ENCODE results near the gene BMF. TPM values are rescaled to one million over a fixed set of nuclear protein-coding genes. Genes with fewer than 3 reads are reported as not detected.

The BMF gene
- total RNA-seq, 2 experiments from 2014 or later: 2.2 to 4.0 TPM

- no peak for DNase-seq
- Mint-ChIP-seq H3K27ac (no peak overlapping the region), H3K9me3 (ENCODE audit: insufficient read depth) (no peaks in the 10 kb centered on the region), H3K36me3 (ENCODE audit: low read depth) (peaks cover 4% of the 10 kb centered on the region), H3K4me3 (no peak overlapping the region), H3K4me1 (ENCODE audit: low read depth) (peaks cover 22% of the 10 kb centered on the region), H3K27me3 (ENCODE audit: low read depth) (no peaks in the 10 kb centered on the region)
- ChIA-PET CTCF (interaction anchor here (1.5 kb wide), 1 partner anchor 23 kb away, joined by 3 read pairs; no protein-coding TSS in a partner anchor), POLR2A (no interaction called here)
- no peak for ATAC-seq
Observed at GRCh38 chr15:40067921-40068624, 40.6 kb downstream of the BMF start.

GRCh38 chr15:40066589-40066988, 42.1 kb downstream of the BMF start:
- POLR2A ChIA-PET: no interaction called here
- peaks cover 4% of the 10 kb centered on the region for H3K36me3 Mint-ChIP-seq (ENCODE audit: low read depth)
- no peak for ATAC-seq
- peaks cover 20% of the 10 kb centered on the region for H3K4me1 Mint-ChIP-seq (ENCODE audit: low read depth)
- no peaks in the 10 kb centered on the region for H3K9me3 Mint-ChIP-seq (ENCODE audit: insufficient read depth)
- CTCF ChIA-PET: interaction anchor here (0.7 to 1.5 kb wide), 5 partner anchors 15 to 380 kb away, joined by 3 to 5 read pairs (median 3); no protein-coding TSS in a partner anchor
- H3K27ac Mint-ChIP-seq: no peak overlapping the region
- no peak for DNase-seq
- H3K27me3 Mint-ChIP-seq (ENCODE audit: low read depth): no peaks in the 10 kb centered on the region
- H3K4me3 Mint-ChIP-seq: no peak overlapping the region

GRCh38 chr15:40065166-40065565, 43.5 kb downstream of the BMF start:
- H3K36me3 Mint-ChIP-seq (ENCODE audit: low read depth): peaks cover 9% of the 10 kb centered on the region

DNA sequence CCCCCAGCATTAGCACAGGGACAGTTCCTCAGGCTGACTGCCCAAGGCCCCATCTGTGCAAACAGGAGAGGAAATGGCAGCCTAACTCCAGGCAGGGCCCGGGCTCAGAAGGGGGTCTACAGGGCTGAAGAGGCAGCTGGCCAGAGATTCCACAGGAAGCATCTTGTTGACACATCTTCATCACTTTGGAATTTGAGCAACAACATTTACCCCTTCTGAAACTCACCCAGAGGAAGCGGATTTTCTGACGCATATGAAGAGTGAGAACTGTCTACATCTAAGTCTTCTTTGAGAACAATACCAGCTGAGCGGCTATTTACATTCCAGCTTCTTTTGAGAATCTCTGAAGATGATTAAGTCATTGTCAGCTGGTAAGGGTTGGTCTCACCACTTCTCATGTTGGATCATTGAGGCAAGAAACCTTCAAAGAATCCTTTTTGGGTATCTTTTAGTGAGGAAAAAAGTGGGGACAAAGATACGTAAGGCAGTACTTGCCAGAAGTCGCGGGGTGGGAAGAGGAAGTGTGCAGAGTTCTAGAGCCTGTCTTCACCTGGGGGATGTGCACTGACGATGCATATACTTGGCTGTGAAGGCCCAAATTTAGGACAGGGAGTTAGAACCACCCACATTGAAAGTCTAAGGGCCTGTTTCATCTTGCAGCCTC, 44.3 kb downstream of the BMF start:
- H3K4me3 Mint-ChIP-seq: no peak overlapping the region
- CTCF ChIA-PET: interaction anchor here (0.8 to 3.1 kb wide), 4 partner anchors 10 to 42 kb away, joined by 3 to 12 read pairs (median 3); no protein-coding TSS in a partner anchor
- H3K4me1 Mint-ChIP-seq (ENCODE audit: low read depth): peaks cover 18% of the 10 kb centered on the region
- DNase-seq (no peak), ATAC-seq (peak; percentile 40)
- POLR2A ChIA-PET: interaction anchor here (0.6 kb wide), 1 partner anchor 377 kb away, joined by 3 read pairs; no protein-coding TSS in a partner anchor
- no peaks in the 10 kb centered on the region for H3K9me3 Mint-ChIP-seq (ENCODE audit: insufficient read depth)
- peak overlapping the region; percentile 60 for H3K27ac Mint-ChIP-seq
- peaks cover 11% of the 10 kb centered on the region for H3K36me3 Mint-ChIP-seq (ENCODE audit: low read depth)
- no peaks in the 10 kb centered on the region for H3K27me3 Mint-ChIP-seq (ENCODE audit: low read depth)

More at GRCh38 chr15:40065166-40065565, 43.5 kb downstream of the BMF start:
- CTCF ChIA-PET: no interaction called here
- peak overlapping the region; percentile 60 for H3K27ac Mint-ChIP-seq
- no peaks in the 10 kb centered on the region for H3K9me3 Mint-ChIP-seq (ENCODE audit: insufficient read depth)
- no peak for ATAC-seq
- no peak overlapping the region for H3K4me3 Mint-ChIP-seq
- H3K27me3 Mint-ChIP-seq (ENCODE audit: low read depth): no peaks in the 10 kb centered on the region
- peaks cover 20% of the 10 kb centered on the region for H3K4me1 Mint-ChIP-seq (ENCODE audit: low read depth)
- POLR2A ChIA-PET: interaction anchor here (0.5 kb wide), 1 partner anchor 25 kb away, joined by 6 read pairs; no protein-coding TSS in a partner anchor
- no peak for DNase-seq

DNA sequence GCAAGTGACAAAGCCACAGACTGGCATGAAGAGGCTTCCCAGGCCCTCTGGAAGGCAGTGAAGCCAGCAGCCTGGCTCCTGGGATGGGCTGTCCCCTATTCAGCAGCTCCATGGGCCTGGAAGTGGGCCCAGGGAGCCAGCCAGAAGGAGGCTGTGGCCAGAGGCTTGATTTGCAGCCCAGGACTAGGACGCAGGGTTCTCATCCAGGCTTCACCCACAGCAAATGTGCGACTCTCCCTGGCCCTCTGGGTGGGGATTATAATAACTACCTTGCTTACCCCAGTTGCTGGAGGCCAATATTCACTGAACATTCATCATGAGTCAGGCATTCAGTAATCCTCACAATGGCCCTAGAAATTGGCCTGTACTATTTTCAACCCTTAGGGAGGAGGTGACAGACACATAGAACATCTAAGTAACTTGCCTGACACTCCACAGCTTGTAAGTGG, 45.1 kb downstream of the BMF start:
- Mint-ChIP-seq H3K36me3 (ENCODE audit: low read depth) (peaks cover 11% of the 10 kb centered on the region), H3K4me3 (no peak overlapping the region), H3K27ac (no peak overlapping the region), H3K27me3 (ENCODE audit: low read depth) (no peaks in the 10 kb centered on the region), H3K9me3 (ENCODE audit: insufficient read depth) (no peaks in the 10 kb centered on the region), H3K4me1 (ENCODE audit: low read depth) (peaks cover 21% of the 10 kb centered on the region)
- DNase-seq: no peak
- ATAC-seq: no peak
- CTCF ChIA-PET: interaction anchor here (0.8 to 3.1 kb wide), 4 partner anchors 9 to 43 kb away, joined by 3 to 12 read pairs (median 3); no protein-coding TSS in a partner anchor
- POLR2A ChIA-PET: interaction anchor here (0.8 kb wide), 1 partner anchor 9 kb away, joined by 3 read pairs; no protein-coding TSS in a partner anchor

- H3K9me3 Mint-ChIP-seq (ENCODE audit: insufficient read depth): no peaks in the 10 kb centered on the region
- ATAC-seq (no peak), DNase-seq (no peak)
- POLR2A ChIA-PET: interaction anchor here (0.6 to 0.8 kb wide), 2 partner anchors 8 to 240 kb away, joined by 3 read pairs; no protein-coding TSS in a partner anchor
- H3K36me3 Mint-ChIP-seq (ENCODE audit: low read depth): peaks cover 11% of the 10 kb centered on the region
- no peaks in the 10 kb centered on the region for H3K27me3 Mint-ChIP-seq (ENCODE audit: low read depth)
- no peak overlapping the region for H3K4me3 Mint-ChIP-seq
- CTCF ChIA-PET: interaction anchor here (0.9 to 3.1 kb wide), 7 partner anchors 9 to 212 kb away, joined by 3 to 12 read pairs (median 3); no protein-coding TSS in a partner anchor
- peaks cover 27% of the 10 kb centered on the region for H3K4me1 Mint-ChIP-seq (ENCODE audit: low read depth)
- no peak overlapping the region for H3K27ac Mint-ChIP-seq
Observed at GRCh38 chr15:40062816-40063562, 45.7 kb downstream of the BMF start.

DNA sequence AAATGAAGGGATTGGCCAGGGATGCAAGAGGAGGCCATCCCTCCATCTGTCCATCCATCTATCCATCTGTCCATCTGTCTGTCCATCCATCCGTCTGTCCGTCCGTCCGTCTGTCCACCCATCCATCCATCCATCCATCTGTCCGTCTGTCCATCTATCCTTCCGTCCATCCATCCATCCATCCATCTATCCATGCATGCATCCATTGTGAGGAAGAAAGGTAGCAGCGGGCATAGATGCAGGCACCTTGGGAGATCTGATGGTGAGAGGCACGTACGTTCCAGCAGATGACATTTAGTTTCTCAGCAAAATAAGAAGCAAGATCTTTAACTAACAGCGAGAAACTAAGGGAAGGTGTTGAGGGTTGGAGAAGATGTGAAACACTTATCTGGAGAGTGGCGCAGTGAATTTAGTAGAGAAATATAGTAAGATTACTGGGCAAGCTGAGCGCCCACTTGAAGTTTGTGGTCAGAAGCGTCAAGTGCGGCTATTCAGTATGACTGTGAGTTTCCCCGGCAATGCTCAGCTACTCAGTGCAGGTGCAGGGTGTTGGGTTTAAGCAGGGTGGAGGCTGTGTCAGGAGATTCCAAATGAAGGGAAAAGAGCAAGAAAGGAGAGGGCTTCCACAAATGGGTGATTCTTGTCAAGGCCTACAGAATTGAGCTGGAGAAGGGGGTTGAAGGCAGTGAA, 47.3 kb downstream of the BMF start:
- Mint-ChIP-seq H3K9me3 (ENCODE audit: insufficient read depth) (no peaks in the 10 kb centered on the region), H3K36me3 (ENCODE audit: low read depth) (peaks cover 15% of the 10 kb centered on the region), H3K27ac (no peak overlapping the region), H3K4me1 (ENCODE audit: low read depth) (peaks cover 34% of the 10 kb centered on the region), H3K4me3 (no peak overlapping the region), H3K27me3 (ENCODE audit: low read depth) (no peaks in the 10 kb centered on the region)
- CTCF ChIA-PET: interaction anchor here (0.8 to 3.1 kb wide), 6 partner anchors 9 to 214 kb away, joined by 3 to 12 read pairs (median 6); no protein-coding TSS in a partner anchor
- POLR2A ChIA-PET: interaction anchor here (0.8 to 1.2 kb wide), 2 partner anchors 14 to 100 kb away, joined by 3 to 4 read pairs; partner anchors contain the start of gene BUB1B
- no peak for DNase-seq
- peak; percentile 51 for ATAC-seq

- H3K9me3 Mint-ChIP-seq (ENCODE audit: insufficient read depth): no peaks in the 10 kb centered on the region
- DNase-seq (no peak), ATAC-seq (no peak)
- peaks cover 15% of the 10 kb centered on the region for H3K36me3 Mint-ChIP-seq (ENCODE audit: low read depth)
- no peak overlapping the region for H3K4me3 Mint-ChIP-seq
- H3K27ac Mint-ChIP-seq: no peak overlapping the region
- ChIA-PET POLR2A (interaction anchor here (0.6 to 1.0 kb wide), 2 partner anchors 22 to 38 kb away, joined by 3 read pairs; no protein-coding TSS in a partner anchor), CTCF (interaction anchor here (1.5 to 9.5 kb wide), 4 partner anchors 13 to 45 kb away, joined by 6 to 95 read pairs (median 8); no protein-coding TSS in a partner anchor)
- no peaks in the 10 kb centered on the region for H3K27me3 Mint-ChIP-seq (ENCODE audit: low read depth)
- H3K4me1 Mint-ChIP-seq (ENCODE audit: low read depth): peaks cover 44% of the 10 kb centered on the region
Observed at GRCh38 chr15:40060236-40060961, 48.3 kb downstream of the BMF start.

DNA sequence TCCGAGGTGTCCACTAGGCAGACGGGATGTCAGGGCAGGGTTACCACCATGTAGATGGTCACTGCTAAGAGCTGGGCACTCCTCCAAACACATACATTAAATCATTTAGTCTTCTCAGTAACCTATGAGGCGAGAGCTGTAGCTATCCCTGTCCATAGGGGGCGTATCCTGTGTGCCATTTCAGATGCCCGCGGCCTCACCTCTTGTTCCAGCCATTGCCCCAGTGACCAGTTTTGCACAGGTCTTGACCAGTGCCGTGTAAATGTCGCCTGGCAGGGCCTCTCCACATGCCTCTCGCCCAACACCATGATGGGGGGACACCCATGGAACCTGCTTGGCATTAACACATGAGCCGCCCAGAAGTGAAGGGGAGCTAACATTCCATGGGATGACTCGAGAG, 48.9 kb downstream of the BMF start:
- H3K27me3 Mint-ChIP-seq (ENCODE audit: low read depth): no peaks in the 10 kb centered on the region
- DNase-seq (no peak), ATAC-seq (no peak)
- ChIA-PET POLR2A (interaction anchor here (0.6 to 1.0 kb wide), 3 partner anchors 13 to 39 kb away, joined by 3 to 4 read pairs (median 3); no protein-coding TSS in a partner anchor), CTCF (interaction anchor here (0.6 to 9.5 kb wide), 5 partner anchors 12 to 55 kb away, joined by 3 to 95 read pairs (median 6); no protein-coding TSS in a partner anchor)
- peaks cover 12% of the 10 kb centered on the region for H3K36me3 Mint-ChIP-seq (ENCODE audit: low read depth)
- no peak overlapping the region for H3K4me3 Mint-ChIP-seq
- no peaks in the 10 kb centered on the region for H3K9me3 Mint-ChIP-seq (ENCODE audit: insufficient read depth)
- H3K4me1 Mint-ChIP-seq (ENCODE audit: low read depth): peaks cover 45% of the 10 kb centered on the region
- H3K27ac Mint-ChIP-seq: no peak overlapping the region

GRCh38 chr15:40058476-40059140, 50.1 kb downstream of the BMF start:
- POLR2A ChIA-PET: no interaction called here
- Mint-ChIP-seq H3K9me3 (ENCODE audit: insufficient read depth) (no peaks in the 10 kb centered on the region), H3K4me1 (ENCODE audit: low read depth) (peaks cover 48% of the 10 kb centered on the region), H3K27ac (no peak overlapping the region), H3K4me3 (no peak overlapping the region), H3K27me3 (ENCODE audit: low read depth) (no peaks in the 10 kb centered on the region), H3K36me3 (ENCODE audit: low read depth) (peaks cover 12% of the 10 kb centered on the region)
- ATAC-seq (no peak), DNase-seq (no peak)
- CTCF ChIA-PET: interaction anchor here (1.2 to 9.5 kb wide), 4 partner anchors 11 to 47 kb away, joined by 3 to 95 read pairs (median 6); no protein-coding TSS in a partner anchor

All from activated CD8-positive, alpha-beta T cell treated with anti-CD3 and anti-CD28 coated beads, Interleukin-2, amount 10 ng/mL, durations not matched to agents 7 days and 5 days (primary cell).